Coronary artery (tissue), 2 donors: ENCODE results near the gene TALDO1.

Source experiments
- DNase-seq: peaks from one replicate; pipeline ENCODE4 v3.0.0-alpha.2; 2017; ENCODE audit warnings: low spot score
- H3K27ac ChIP-seq, 2 donors: fragments of 200-600 bp; sonication (generic); one replicate each; pipeline ENCODE4 v1.5.1; 2016 to 2019
- H3K4me3 ChIP-seq: fragments of 200-600 bp; sonication (generic); 2 replicates; pipeline ENCODE4 v1.5.1; 2016; ENCODE audit warnings: mild to moderate bottlenecking, moderate library complexity
- TF ChIP-seq, protein P1 (sequence below): fragments of 200-600 bp; sonication (generic); IDR thresholded peaks from one replicate; pipeline ENCODE4 v1.5.1; 2019; ENCODE audit warnings: antibody characterized with exemption

Gene TALDO1

DNA sequence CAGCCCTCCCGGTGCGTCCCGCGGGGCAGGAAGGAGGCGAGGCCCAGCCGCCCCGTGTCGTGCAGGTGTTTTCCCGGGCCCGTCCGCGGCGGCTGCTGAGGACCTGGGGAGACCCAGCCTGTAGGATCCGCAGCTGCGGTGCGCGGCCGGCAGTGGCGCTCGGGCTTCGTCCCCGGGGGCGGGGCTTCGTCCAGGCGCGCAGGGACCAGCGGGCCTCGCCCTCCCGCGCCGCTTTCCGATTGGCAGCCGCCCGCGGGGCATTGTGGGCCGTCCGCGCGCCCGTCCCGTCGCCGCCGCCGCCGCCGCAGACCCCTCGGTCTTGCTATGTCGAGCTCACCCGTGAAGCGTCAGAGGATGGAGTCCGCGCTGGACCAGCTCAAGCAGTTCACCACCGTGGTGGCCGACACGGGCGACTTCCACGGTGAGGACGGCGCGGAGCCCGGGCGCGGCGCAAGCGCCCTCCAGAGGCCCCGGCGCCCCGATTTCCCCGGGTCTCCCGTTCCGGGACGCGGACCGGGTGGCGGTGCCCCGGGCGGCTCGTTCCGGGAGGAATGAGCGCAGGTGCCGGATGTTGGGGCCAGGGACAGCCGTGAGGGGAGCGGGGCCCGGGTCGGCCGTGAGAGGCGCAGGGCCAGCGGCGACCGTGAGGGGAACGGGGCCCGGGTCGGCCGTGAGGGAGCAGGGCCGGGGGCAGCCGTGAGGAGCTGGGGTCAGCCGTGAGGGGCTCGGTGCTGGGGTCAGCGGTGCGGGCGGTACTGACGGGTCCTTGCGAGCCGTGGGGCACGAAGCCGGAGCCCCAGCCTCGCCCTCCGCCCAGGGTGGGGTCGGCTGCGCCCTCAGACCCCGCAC lies at the start of gene TALDO1:
Gene TALDO1 (plus strand): TSS at position 307 of the 849 bp plus-strand sequence. CDS start 18 bp downstream, at position 325.
- Histone ChIP-seq H3K27ac (peak within 1 kb of the TSS; percentile 64 to 94), H3K4me3 (peak within 1 kb of the TSS; percentile 97)
- TF ChIP-seq, protein P1, sequence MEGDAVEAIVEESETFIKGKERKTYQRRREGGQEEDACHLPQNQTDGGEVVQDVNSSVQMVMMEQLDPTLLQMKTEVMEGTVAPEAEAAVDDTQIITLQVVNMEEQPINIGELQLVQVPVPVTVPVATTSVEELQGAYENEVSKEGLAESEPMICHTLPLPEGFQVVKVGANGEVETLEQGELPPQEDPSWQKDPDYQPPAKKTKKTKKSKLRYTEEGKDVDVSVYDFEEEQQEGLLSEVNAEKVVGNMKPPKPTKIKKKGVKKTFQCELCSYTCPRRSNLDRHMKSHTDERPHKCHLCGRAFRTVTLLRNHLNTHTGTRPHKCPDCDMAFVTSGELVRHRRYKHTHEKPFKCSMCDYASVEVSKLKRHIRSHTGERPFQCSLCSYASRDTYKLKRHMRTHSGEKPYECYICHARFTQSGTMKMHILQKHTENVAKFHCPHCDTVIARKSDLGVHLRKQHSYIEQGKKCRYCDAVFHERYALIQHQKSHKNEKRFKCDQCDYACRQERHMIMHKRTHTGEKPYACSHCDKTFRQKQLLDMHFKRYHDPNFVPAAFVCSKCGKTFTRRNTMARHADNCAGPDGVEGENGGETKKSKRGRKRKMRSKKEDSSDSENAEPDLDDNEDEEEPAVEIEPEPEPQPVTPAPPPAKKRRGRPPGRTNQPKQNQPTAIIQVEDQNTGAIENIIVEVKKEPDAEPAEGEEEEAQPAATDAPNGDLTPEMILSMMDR: no peak
- DNase-seq: peak; percentile 94

- TF ChIP-seq, protein P1: no peak
- Histone ChIP-seq H3K27ac (peak overlapping the region; percentile 51 to 98), H3K4me3 (no peak overlapping the region)
- no peak for DNase-seq
Observed at GRCh38 chr11:697811-698311, 49.4 kb upstream of the TALDO1 start.

GRCh38 chr11:698493-699115 lies 48.7 kb upstream of the TALDO1 start:
- Histone ChIP-seq H3K4me3 (no peak overlapping the region), H3K27ac (no peak overlapping the region)
- no peak for DNase-seq
- TF ChIP-seq, protein P1: no peak

GRCh38 chr11:699116-699508 lies 48.2 kb upstream of the TALDO1 start:
- no peak for DNase-seq
- TF ChIP-seq, protein P1: no peak
- no peak overlapping the region for H3K4me3 ChIP-seq
- no peak overlapping the region for H3K27ac ChIP-seq

GRCh38 chr11:699753-700152 lies 47.5 kb upstream of the TALDO1 start:
- DNase-seq: no peak
- Histone ChIP-seq H3K4me3 (no peak overlapping the region), H3K27ac (no peak overlapping the region)
- TF ChIP-seq, protein P1: no peak

DNA sequence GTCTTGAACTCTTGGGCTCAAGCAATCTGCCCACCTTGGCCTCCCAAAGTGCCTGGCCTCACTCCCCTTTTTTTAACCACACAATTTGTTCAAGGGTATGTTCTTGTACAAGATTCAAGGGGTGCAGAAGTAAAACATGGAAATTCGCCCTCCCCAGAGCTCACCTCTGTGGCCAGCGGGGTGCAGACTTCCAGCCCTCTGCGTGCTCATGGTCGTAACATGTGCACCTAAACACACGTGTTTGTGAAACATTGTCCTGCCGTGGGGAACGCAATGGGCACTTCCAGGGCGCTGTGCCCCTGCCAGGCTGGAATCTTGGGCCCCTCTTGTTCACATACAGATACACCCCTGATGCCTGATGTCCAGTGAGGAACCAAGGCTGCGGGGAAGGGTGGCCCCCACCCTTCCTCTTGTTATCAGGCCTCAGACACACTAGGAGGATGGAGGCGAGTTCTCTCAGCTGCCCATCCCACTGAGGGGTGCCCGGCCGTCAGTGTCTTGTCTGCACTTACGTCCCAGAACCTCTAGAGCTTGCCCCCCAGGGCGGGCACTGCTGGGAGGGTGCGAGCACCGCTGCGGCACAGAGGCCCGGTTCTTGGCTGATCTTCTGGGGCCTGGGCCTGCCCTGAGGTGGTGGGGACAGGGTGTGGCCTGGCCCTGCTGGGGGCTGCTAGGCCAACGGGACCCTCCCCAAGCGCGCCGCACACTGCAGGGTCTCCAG lies 45.4 kb upstream of the TALDO1 start:
- TF ChIP-seq, protein P1: no peak
- H3K4me3 ChIP-seq: no peak overlapping the region
- peak overlapping the region; percentile 75 to 86 for H3K27ac ChIP-seq
- DNase-seq: no peak
